H1 (cell line): ENCODE measurements around the gene RMDN3. TPM values are rescaled to one million over a fixed set of nuclear protein-coding genes. Genes with fewer than 3 reads are reported as not detected.

Experiments used
- CTCF ChIA-PET: fragments of 300-600 bp; sonication (Branson Sonifier 250); formaldehyde crosslinking; loops from one replicate; lab custom pipeline; 2021; ENCODE audit not compliant: partially characterized antibody; lab: Charles Lee
- POLR2A ChIA-PET: fragments of 300-600 bp; sonication (Branson Sonifier 250); formaldehyde crosslinking; loops from one replicate; lab custom pipeline; 2021; ENCODE audit warnings: inconsistent platforms; ENCODE audit not compliant: partially characterized antibody; lab: Charles Lee
- DNase-seq, 2 experiments: peaks; one replicate each; pipeline versions ENCODE4 v3.0.0 to v3.0.0-alpha.2; 2010 to 2022; ENCODE audit warnings: low spot score in 2 of 2, low read depth in 1 of 2, mixed read lengths in 1 of 2
- FAIRE-seq: peaks from 2 replicates; lab custom pipeline; 2011; peaks lifted over from hg19 to GRCh38; lab: Jason Lieb, UNC
- H2AFZ ChIP-seq: 2 replicates; pipeline ENCODE4 v1.8.1; 2012; ENCODE audit warnings: low read length, inconsistent platforms
- H2AK5ac ChIP-seq: 2 replicates; pipeline ENCODE4 v1.6.1; 2013; ENCODE audit warnings: low read depth, low read length
- H2BK120ac ChIP-seq: replicated peaks from 2 replicates; pipeline ENCODE3; 2013; ENCODE audit warnings: low read depth, low read length, inconsistent platforms
- H2BK12ac ChIP-seq: 2 replicates; pipeline ENCODE4 v1.6.1; 2013; ENCODE audit warnings: low read depth, low read length
- H2BK15ac ChIP-seq: 2 replicates; pipeline ENCODE4 v1.6.1; 2013; ENCODE audit warnings: low read length
- H2BK20ac ChIP-seq: 2 replicates; pipeline ENCODE4 v1.6.1; 2013; ENCODE audit warnings: low read length
- H2BK5ac ChIP-seq: 2 replicates; pipeline ENCODE4 v1.6.1; 2013; ENCODE audit warnings: low read depth, low read length
- H3K14ac ChIP-seq: 2 replicates; pipeline ENCODE4 v1.6.1; 2013; ENCODE audit warnings: inconsistent platforms; ENCODE audit not compliant: insufficient read length
- H3K18ac ChIP-seq: 2 replicates; pipeline ENCODE4 v1.6.1; 2013; ENCODE audit warnings: low read length; ENCODE audit errors: extremely low read depth
- H3K23ac ChIP-seq: 2 replicates; pipeline ENCODE4 v1.6.1; 2013; ENCODE audit warnings: inconsistent platforms; ENCODE audit not compliant: insufficient read length
- H3K23me2 ChIP-seq: 2 replicates; pipeline ENCODE4 v1.6.1; 2013; ENCODE audit warnings: low read depth, low read length
- H3K27ac ChIP-seq: 2 replicates; pipeline ENCODE4 v1.6.1; 2011; ENCODE audit warnings: low read depth, low read length, inconsistent platforms
- H3K27me3 ChIP-seq, 4 experiments: replicated peaks in 1 of 4; 1 replicate in 1 of 4; 2 replicates in 3 of 4; pipeline versions ENCODE4 v1.6.1 to v1.8.1; 2011 to 2013; ENCODE audit warnings: low read length in 3 of 4, mild to moderate bottlenecking in 3 of 4, inconsistent platforms in 2 of 4, mixed read lengths in 2 of 4, moderate library complexity in 1 of 4; ENCODE audit not compliant: control insufficient read depth in 3 of 4, insufficient read depth in 3 of 4; ENCODE audit errors: extremely low read depth in 1 of 4
- H3K36me3 ChIP-seq, 4 experiments: 2 replicates each; pipeline versions ENCODE4 v1.6.1 to v1.8.1; 2011 to 2013; ENCODE audit warnings: mild to moderate bottlenecking in 4 of 4, low read length in 3 of 4, moderate library complexity in 2 of 4, control low read depth in 1 of 4, inconsistent platforms in 1 of 4; ENCODE audit not compliant: insufficient read depth in 4 of 4, control insufficient read depth in 2 of 4
- H3K4ac ChIP-seq: replicated peaks from 2 replicates; pipeline ENCODE3; 2013; ENCODE audit warnings: low read length, low read depth, mixed read lengths, inconsistent platforms; ENCODE audit not compliant: insufficient read length
- H3K4me1 ChIP-seq, 4 experiments: replicated peaks in 1 of 4; 1 replicate in 1 of 4; 2 replicates in 3 of 4; pipeline versions ENCODE4 v1.6.1 to v1.8.1; 2011 to 2013; ENCODE audit warnings: low read length in 3 of 4, inconsistent platforms in 2 of 4, mixed read lengths in 1 of 4; ENCODE audit not compliant: insufficient read depth in 4 of 4, control insufficient read depth in 3 of 4
- H3K4me2 ChIP-seq, 2 experiments: 2 replicates each; pipeline versions ENCODE4 v1.6.1 to v1.8.1; 2011 to 2013; ENCODE audit warnings: low read depth in 2 of 2, low read length in 2 of 2, control low read depth in 1 of 2, inconsistent platforms in 1 of 2, mild to moderate bottlenecking in 1 of 2; ENCODE audit not compliant: insufficient read depth in 1 of 2
- H3K4me3 ChIP-seq, 4 experiments: fragments of 200-600, 300-600 bp in 1 of 4; sonication (generic), shearing (Covaris generic), sonication (Bioruptor Twin) in 1 of 4; 2 replicates each; pipeline versions ENCODE4 v1.5.1 to v1.8.1; 2011 to 2016; ENCODE audit warnings: low read length in 4 of 4, low read depth in 3 of 4, control low read depth in 2 of 4, inconsistent platforms in 2 of 4, mild to moderate bottlenecking in 2 of 4, mixed read lengths in 1 of 4, moderate library complexity in 1 of 4; ENCODE audit not compliant: insufficient read depth in 2 of 4; ENCODE audit errors: extremely low read depth in 1 of 4
- H3K56ac ChIP-seq: replicated peaks from 2 replicates; pipeline ENCODE3; 2013; ENCODE audit warnings: low read depth, mild to moderate bottlenecking, mixed read lengths, low read length, inconsistent platforms; ENCODE audit not compliant: insufficient read length
- H3K79me1 ChIP-seq: 2 replicates; pipeline ENCODE4 v1.6.1; 2013; ENCODE audit warnings: low read depth, low read length, control low read depth
- H3K79me2 ChIP-seq, 2 experiments: 2 replicates each; pipeline versions ENCODE4 v1.6.1 to v1.8.1; 2012 to 2013; ENCODE audit warnings: low read length in 2 of 2, mild to moderate bottlenecking in 2 of 2, inconsistent platforms in 1 of 2; ENCODE audit not compliant: insufficient read depth in 2 of 2, control insufficient read depth in 1 of 2
- H3K9ac ChIP-seq, 4 experiments: replicated peaks in 1 of 4; 1 replicate in 1 of 4; 2 replicates in 3 of 4; pipeline versions ENCODE4 v1.6.1 to v1.8.1; 2011 to 2013; ENCODE audit warnings: low read depth in 3 of 4, low read length in 3 of 4, control low read depth in 2 of 4, mild to moderate bottlenecking in 2 of 4, moderate library complexity in 2 of 4, inconsistent platforms in 1 of 4; ENCODE audit errors: extremely low read depth in 1 of 4
- H3K9me3 ChIP-seq, 2 experiments: 2 replicates each; pipeline versions ENCODE4 v1.6.1 to v1.8.1; 2012 to 2013; ENCODE audit warnings: mild to moderate bottlenecking in 2 of 2, moderate library complexity in 2 of 2, control low read depth in 1 of 2, inconsistent platforms in 1 of 2, low read depth in 1 of 2, low read length in 1 of 2, mixed read lengths in 1 of 2; ENCODE audit not compliant: insufficient read depth in 2 of 2
- H4K20me1 ChIP-seq, 2 experiments: replicated peaks in 1 of 2; 2 replicates each; pipeline versions ENCODE3 to v1.8.1; 2011 to 2013; ENCODE audit warnings: inconsistent platforms in 2 of 2, low read length in 2 of 2, mild to moderate bottlenecking in 1 of 2; ENCODE audit not compliant: insufficient read depth in 2 of 2, control insufficient read depth in 1 of 2
- H4K5ac ChIP-seq: 2 replicates; pipeline ENCODE4 v1.6.1; 2013; ENCODE audit warnings: low read length, low read depth, mixed read lengths, inconsistent platforms; ENCODE audit not compliant: insufficient read length
- H4K8ac ChIP-seq: 2 replicates; pipeline ENCODE4 v1.8.0; 2013; ENCODE audit warnings: mild to moderate bottlenecking, moderate library complexity, low read length, inconsistent platforms; ENCODE audit not compliant: insufficient read depth; ENCODE audit errors: extremely low read depth
- H4K91ac ChIP-seq: replicated peaks from 2 replicates; pipeline ENCODE3; 2013; ENCODE audit warnings: low read length, mixed read lengths, inconsistent platforms; ENCODE audit not compliant: insufficient read length
- BRCA1 ChIP-seq: IDR thresholded peaks from 2 replicates; pipeline ENCODE4 v1.6.1; 2012; ENCODE audit warnings: low read depth, low read length, improper control_type of control experiment
- CBX8 ChIP-seq: fragments of 300-800, 300-1000 bp; sonication (generic); IDR thresholded peaks from 2 replicates; pipeline ENCODE4 v1.7.1; 2016; ENCODE audit warnings: low read depth, low read length, borderline replicate concordance
- CHD1 ChIP-seq: IDR thresholded peaks from 2 replicates; pipeline ENCODE4 v1.6.1; 2012; ENCODE audit warnings: low read depth, low read length, improper control_type of control experiment
- EGR1 ChIP-seq: IDR thresholded peaks from 2 replicates; pipeline ENCODE4 v1.6.1; 2011; ENCODE audit warnings: low read depth, low read length, borderline replicate concordance
- EZH2 ChIP-seq: fragments of 200-600 bp; sonication (generic); IDR thresholded peaks from 2 replicates; pipeline ENCODE4 v1.7.1; 2012; ENCODE audit warnings: low read depth, mild to moderate bottlenecking, moderate library complexity, low read length, inconsistent platforms; ENCODE audit not compliant: severe bottlenecking
- MAFK ChIP-seq: IDR thresholded peaks from 2 replicates; pipeline ENCODE4 v1.6.1; 2012; ENCODE audit warnings: low read depth, mild to moderate bottlenecking, improper control_type of control experiment, low read length
- NANOG ChIP-seq: IDR thresholded peaks from 2 replicates; pipeline ENCODE4 v1.6.1; 2011; ENCODE audit warnings: low read length, low read depth, mild to moderate bottlenecking, inconsistent platforms; ENCODE audit not compliant: insufficient read depth, poor library complexity, severe bottlenecking
- NRF1 ChIP-seq: IDR thresholded peaks from 2 replicates; pipeline ENCODE4 v1.6.1; 2011; ENCODE audit warnings: mild to moderate bottlenecking, low read depth, low read length, improper control_type of control experiment
- POLR2A ChIP-seq, 2 experiments: IDR thresholded peaks; 1 replicate in 1 of 2; 2 replicates in 1 of 2; pipeline ENCODE4 v1.6.1; 2011; ENCODE audit warnings: low read depth in 2 of 2, low read length in 2 of 2, mild to moderate bottlenecking in 2 of 2; ENCODE audit errors: control extremely low read depth in 1 of 2
- POLR2AphosphoS5 ChIP-seq: IDR thresholded peaks from 2 replicates; pipeline ENCODE4 v1.6.1; 2011; ENCODE audit warnings: low read depth, low read length
- SP1 ChIP-seq: IDR thresholded peaks from 2 replicates; pipeline ENCODE4 v1.6.1; 2011; ENCODE audit warnings: low read depth, low read length
- SUZ12 ChIP-seq: fragments of 200-600 bp; sonication (generic); IDR thresholded peaks from 2 replicates; pipeline ENCODE4 v1.6.1; 2012; ENCODE audit warnings: mild to moderate bottlenecking, inconsistent platforms, low read length, moderate library complexity, mixed read lengths
- TAF7 ChIP-seq: optimal IDR thresholded peaks from 2 replicates; pipeline ENCODE3; 2011; ENCODE audit warnings: low read depth, mild to moderate bottlenecking, inconsistent platforms, low read length, moderate library complexity, borderline replicate concordance
- WGBS, 2 experiments: shearing (Covaris generic) in 1 of 2; methylation state at CpG; one replicate each; pipeline versions ENCODE4 v1.1.6 to v1.1.7; 2013 to 2015; ENCODE audit warnings: low lambda C conversion rate in 2 of 2, mixed read lengths in 2 of 2, inconsistent platforms in 1 of 2, low coverage in 1 of 2, missing lambda C conversion rate in 1 of 2; ENCODE audit not compliant: insufficient replicate concordance in 2 of 2, insufficient coverage in 1 of 2, insufficient read length in 1 of 2; ENCODE audit errors: extremely low coverage in 1 of 2, missing lambda C conversion rate in 1 of 2; 5-methylcytosine and 5-hydroxymethylcytosine counted together
- polyA plus RNA-seq, 7 experiments: library from polyadenylated mRNA; depleted of rRNA in 3 of 7; stranded (reverse) in 5 of 7; unstranded in 2 of 7; fragments of >200 nt in 5 of 7; fragments of 200-250 nt in 2 of 7; gene quantifications; 1 replicate in 5 of 7; 2 replicates in 1 of 7; 4 replicates in 1 of 7; pipeline versions ENCODE4 v1.2.1 to v1.2.3, GENCODE V29; 2011 to 2013; ENCODE audit warnings: missing spikeins in 2 of 7, mixed read lengths in 2 of 7
- total RNA-seq: library from RNA; stranded (reverse); fragmentation: NEBNext Ultra II Directional; extraction: Animal tissue kit (Norgen Biotek cat#: 25700); gene quantifications from 2 replicates; pipeline ENCODE4 v1.2.1, GENCODE V29; 2021
- TF ChIP-seq, protein P1 (sequence below): IDR thresholded peaks from 2 replicates; pipeline ENCODE4 v1.6.1; 2011; ENCODE audit warnings: low read depth, mild to moderate bottlenecking, low read length; ENCODE audit not compliant: insufficient read depth

RMDN3 gene
- total and polyA plus RNA-seq, 2 of the 8 experiments (the other 6 are each of a cell fraction or from before 2014, with no cell fraction given): 10.8 to 24.1 TPM

DNA sequence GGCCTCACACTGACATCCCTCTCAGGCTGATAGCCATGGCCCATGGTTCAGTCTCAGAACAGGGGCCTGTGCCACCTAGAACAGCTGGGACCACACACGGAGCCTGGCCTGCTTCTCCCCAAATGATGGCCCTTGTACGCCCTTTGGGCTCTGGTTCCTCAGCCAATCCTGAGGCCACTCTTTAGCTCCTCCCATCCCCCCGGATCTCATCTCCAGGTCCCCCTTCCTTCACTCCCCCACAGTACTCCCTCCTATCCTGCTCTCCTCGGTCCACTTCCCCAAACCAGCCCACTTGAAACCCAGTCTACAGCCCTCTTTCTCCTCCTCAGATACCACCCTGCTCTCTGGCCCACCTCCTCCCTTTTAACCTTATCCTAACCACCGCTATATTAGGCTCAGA lies 34.1 kb upstream of the RMDN3 start:
- Histone ChIP-seq H3K27me3 (no peaks in the 10 kb centered on the region), H3K23me2 (no peaks in the 10 kb centered on the region; the same call in 1 of the 2 replicates), H2BK15ac (no peak overlapping the region), H2BK20ac (no peak overlapping the region), H2BK5ac (no peak overlapping the region; the same call in 1 of the 2 replicates), H3K4me1 (peaks cover 19 to 35% (median 20%) of the 10 kb centered on the region in 4 experiments), H2BK12ac (no peak overlapping the region), H3K36me3 (no peaks in the 10 kb centered on the region; a peak in 1 of 8 replicates), H2BK120ac (no peak overlapping the region), H3K4ac (no peak overlapping the region), H3K79me2 (peaks cover 0 to 22% of the 10 kb centered on the region in 2 experiments; a peak in 3 of 4 replicates), H3K27ac (no peak overlapping the region), H3K79me1 (peaks cover 4% of the 10 kb centered on the region), H2AFZ (no peak overlapping the region), H4K91ac (no peak overlapping the region), H4K20me1 (peaks cover 2 to 7% of the 10 kb centered on the region in 2 experiments), H3K14ac (no peak overlapping the region), H3K4me2 (peak overlapping the region in 1 of 2 experiments; percentile 16; a peak in 1 of 4 replicates), H4K5ac (no peak overlapping the region), H2AK5ac (peak overlapping the region; percentile 86; the same call in 1 of the 2 replicates), H3K23ac (no peak overlapping the region), H3K18ac (0 out of 2 replicates have a peak overlapping the region, but pooled peaks have one; percentile 32), H3K9me3 (no peaks in the 10 kb centered on the region), H3K56ac (no peak overlapping the region), H3K9ac (no peak overlapping the region), H3K4me3 (no peak overlapping the region), H4K8ac (no peak overlapping the region)
- WGBS, 2 experiments: 87% methylated on average over 4 of the region's 5 CpGs; no CpG with 5 or more reads in 1 of the 2 experiments
- ChIA-PET CTCF (interaction anchor here (0.5 to 12.9 kb wide), 12 partner anchors 10 to 105 kb away, joined by 3 to 184 read pairs (median 4); partner anchors contain the start of genes C15orf62, DNAJC17, GCHFR and VPS18), POLR2A (interaction anchor here (0.9 to 2.4 kb wide), 7 partner anchors 9 to 164 kb away, joined by 3 to 7 read pairs (median 3); partner anchors contain the start of genes CHAC1, GCHFR and SPINT1)
- FAIRE-seq (no peak), DNase-seq (no peak)
- no peak for TF ChIP-seq EGR1
- no peak for TF ChIP-seq CBX8
- TF ChIP-seq MAFK: no peak
- no peak for TF ChIP-seq NRF1
- no peak for TF ChIP-seq POLR2AphosphoS5
- TF ChIP-seq, protein P1, sequence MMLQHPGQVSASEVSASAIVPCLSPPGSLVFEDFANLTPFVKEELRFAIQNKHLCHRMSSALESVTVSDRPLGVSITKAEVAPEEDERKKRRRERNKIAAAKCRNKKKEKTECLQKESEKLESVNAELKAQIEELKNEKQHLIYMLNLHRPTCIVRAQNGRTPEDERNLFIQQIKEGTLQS: no peak
- TF ChIP-seq POLR2A (IDR thresholded peaks at IDR 0.05; ENCODE audit: control extremely low read depth in 1 of 2, low read depth in 2 of 2, low read length in 2 of 2): no peak
- no peak for TF ChIP-seq SP1
- no peak for TF ChIP-seq EZH2
- TF ChIP-seq CHD1: no peak
- no peak for TF ChIP-seq TAF7
- no peak for TF ChIP-seq BRCA1
- no peak for TF ChIP-seq NANOG
- TF ChIP-seq SUZ12: no peak
